Measurements from ENCODE around the gene RAB36.

RAB36 gene

GRCh38 chr22:23205339-23206049, 60.2 kb downstream of the RAB36 start:
- no peak overlapping the region for H3K27ac ChIP-seq
- TF ChIP-seq CTCF (IDR thresholded peaks at IDR 0.05) (no peak), ZFX (IDR thresholded peaks at IDR 0.05; ENCODE audit: borderline replicate concordance) (no peak)

GRCh38 chr22:23206915-23207314, 61.6 kb downstream of the RAB36 start:
- TF ChIP-seq CTCF (IDR thresholded peaks at IDR 0.05), result no peak
- no peak for TF ChIP-seq ZFX (IDR thresholded peaks at IDR 0.05; ENCODE audit: borderline replicate concordance)
- H3K27ac ChIP-seq, result no peak overlapping the region

- TF ChIP-seq CTCF (IDR thresholded peaks at IDR 0.05) (no peak), ZFX (IDR thresholded peaks at IDR 0.05; ENCODE audit: borderline replicate concordance) (no peak)
- H3K27ac ChIP-seq, result no peak overlapping the region
These were observed 62.6 kb downstream of the RAB36 start for GRCh38 chr22:23207729-23208393.

- TF ChIP-seq ZFX (IDR thresholded peaks at IDR 0.05; ENCODE audit: borderline replicate concordance), result no peak
- TF ChIP-seq CTCF (IDR thresholded peaks at IDR 0.05), result no peak
- no peak overlapping the region for H3K27ac ChIP-seq
These were observed 65.3 kb downstream of the RAB36 start for GRCh38 chr22:23210428-23211170.

GRCh38 chr22:23211622-23212021, 66.3 kb downstream of the RAB36 start:
- no peak overlapping the region for H3K27ac ChIP-seq
- TF ChIP-seq ZFX (IDR thresholded peaks at IDR 0.05; ENCODE audit: borderline replicate concordance) (no peak), CTCF (IDR thresholded peaks at IDR 0.05) (no peak)

GRCh38 chr22:23212061-23213021, 67.1 kb downstream of the RAB36 start:
- H3K27ac ChIP-seq, result no peak overlapping the region
- TF ChIP-seq ZFX (IDR thresholded peaks at IDR 0.05; ENCODE audit: borderline replicate concordance), result no peak
- no peak for TF ChIP-seq CTCF (IDR thresholded peaks at IDR 0.05)
